HepG2 (cell line): Measurements from ENCODE around the gene ZNF740. TPM values are rescaled to one million over a fixed set of nuclear protein-coding genes. Genes with fewer than 3 reads are reported as not detected.

ENCODE experiments used
- CSRNP1 ChIP-seq: sonication (generic); formaldehyde crosslinking; IDR thresholded peaks from 2 replicates; pipeline ENCODE4 v1.8.1; 2023; ENCODE audit warnings: mild to moderate bottlenecking, missing genetic modification reagents
- FOXC1 ChIP-seq: sonication (generic); formaldehyde crosslinking; IDR thresholded peaks from 2 replicates; pipeline ENCODE4 v1.8.0; 2022; ENCODE audit warnings: mild to moderate bottlenecking, missing genetic modification reagents, borderline replicate concordance
- ISX ChIP-seq: sonication (generic); formaldehyde crosslinking; conservative IDR thresholded peaks from 2 replicates; pipeline ENCODE4 v1.5.0; 2020; ENCODE audit warnings: missing genetic modification reagents
- MIER2 ChIP-seq: IDR thresholded peaks from 2 replicates; pipeline ENCODE4 v1.6.1; 2016; ENCODE audit warnings: missing biosample characterization, missing genetic modification reagents
- POLR2AphosphoS5 ChIP-seq: IDR thresholded peaks from 2 replicates; pipeline ENCODE4 v1.6.1; 2012; ENCODE audit warnings: low read depth, low read length
- REL ChIP-seq: sonication (generic); formaldehyde crosslinking; conservative IDR thresholded peaks from 2 replicates; pipeline ENCODE4 v1.8.0; 2022; ENCODE audit warnings: mild to moderate bottlenecking, missing genetic modification reagents, moderate library complexity
- RFXANK ChIP-seq: IDR thresholded peaks from 2 replicates; pipeline ENCODE4 v1.6.1; 2016
- SAP130 ChIP-seq: IDR thresholded peaks from 2 replicates; pipeline ENCODE4 v1.6.1; 2016; ENCODE audit warnings: low read depth
- STAG1 ChIP-seq: sonication (generic); formaldehyde crosslinking; IDR thresholded peaks from 2 replicates; pipeline ENCODE4 v1.4.0; 2020; ENCODE audit warnings: missing genetic modification reagents
- ZBTB1 ChIP-seq: sonication (generic); formaldehyde crosslinking; IDR thresholded peaks from 2 replicates; pipeline ENCODE4 v1.4.0; 2020; ENCODE audit warnings: missing genetic modification reagents, borderline replicate concordance
- ZFAT ChIP-seq: sonication (generic); formaldehyde crosslinking; conservative IDR thresholded peaks from 2 replicates; pipeline ENCODE4 v1.8.1; 2023; ENCODE audit warnings: missing genetic modification reagents, inconsistent platforms
- ZIK1 ChIP-seq: sonication (generic); formaldehyde crosslinking; IDR thresholded peaks from 2 replicates; pipeline ENCODE4 v1.5.0; 2020; ENCODE audit warnings: mild to moderate bottlenecking, low read depth, missing genetic modification reagents, borderline replicate concordance
- ZNF563 ChIP-seq: sonication (generic); formaldehyde crosslinking; IDR thresholded peaks from 2 replicates; pipeline ENCODE4 v1.8.0; 2022; ENCODE audit warnings: mild to moderate bottlenecking, moderate library complexity, missing genetic modification reagents
- ZNF674 ChIP-seq: sonication (generic); formaldehyde crosslinking; IDR thresholded peaks from 2 replicates; pipeline ENCODE4 v1.5.0; 2020; ENCODE audit warnings: low read depth, mild to moderate bottlenecking, missing genetic modification reagents
- ZNF891 ChIP-seq: sonication (generic); formaldehyde crosslinking; IDR thresholded peaks from 2 replicates; pipeline ENCODE4 v1.5.0; 2020; ENCODE audit warnings: mild to moderate bottlenecking, missing genetic modification reagents
- polyA plus RNA-seq, 8 experiments: library from polyadenylated mRNA; depleted of rRNA in 3 of 8; stranded (reverse) in 7 of 8; unstranded in 1 of 8; fragments of >200 nt; fragmentation: Illumina TruSeq in 4 of 8; extraction: Trizol in 4 of 8; gene quantifications; 2 replicates each; pipeline versions ENCODE4 v1.2.1 to v1.2.3, GENCODE V29; 2011 to 2016; ENCODE audit warnings: low read depth in 4 of 8, missing spikeins in 1 of 8, mixed read lengths in 1 of 8; ENCODE audit not compliant: insufficient read depth in 1 of 8
- total RNA-seq, 5 experiments: library from RNA; depleted of rRNA; stranded (reverse); fragments of >200 nt; fragmentation: Illumina TruSeq; extraction: Trizol; gene quantifications; 2 replicates each; pipeline ENCODE4 v1.2.3, GENCODE V29; 2016; ENCODE audit warnings: low read depth in 1 of 5
- TF ChIP-seq, protein P1 (sequence below): sonication (generic); formaldehyde crosslinking; IDR thresholded peaks from 2 replicates; pipeline ENCODE4 v1.9.0; 2021; ENCODE audit warnings: mild to moderate bottlenecking, missing genetic modification reagents
- TF ChIP-seq, protein P2 (sequence below): sonication (generic); formaldehyde crosslinking; IDR thresholded peaks from 2 replicates; pipeline ENCODE4 v1.8.1; 2023; ENCODE audit warnings: mild to moderate bottlenecking, moderate library complexity, missing genetic modification reagents
- TF ChIP-seq, protein P3 (sequence below): sonication (generic); formaldehyde crosslinking; IDR thresholded peaks from 2 replicates; pipeline ENCODE4 v1.8.1; 2023; ENCODE audit warnings: mild to moderate bottlenecking, inconsistent platforms, moderate library complexity, missing genetic modification reagents, borderline replicate concordance

Gene ZNF740
- total and polyA plus RNA-seq, 2 of the 13 experiments (the other 11 are each of a cell fraction or from before 2014, with no cell fraction given): 16.9 to 19.0 TPM

DNA sequence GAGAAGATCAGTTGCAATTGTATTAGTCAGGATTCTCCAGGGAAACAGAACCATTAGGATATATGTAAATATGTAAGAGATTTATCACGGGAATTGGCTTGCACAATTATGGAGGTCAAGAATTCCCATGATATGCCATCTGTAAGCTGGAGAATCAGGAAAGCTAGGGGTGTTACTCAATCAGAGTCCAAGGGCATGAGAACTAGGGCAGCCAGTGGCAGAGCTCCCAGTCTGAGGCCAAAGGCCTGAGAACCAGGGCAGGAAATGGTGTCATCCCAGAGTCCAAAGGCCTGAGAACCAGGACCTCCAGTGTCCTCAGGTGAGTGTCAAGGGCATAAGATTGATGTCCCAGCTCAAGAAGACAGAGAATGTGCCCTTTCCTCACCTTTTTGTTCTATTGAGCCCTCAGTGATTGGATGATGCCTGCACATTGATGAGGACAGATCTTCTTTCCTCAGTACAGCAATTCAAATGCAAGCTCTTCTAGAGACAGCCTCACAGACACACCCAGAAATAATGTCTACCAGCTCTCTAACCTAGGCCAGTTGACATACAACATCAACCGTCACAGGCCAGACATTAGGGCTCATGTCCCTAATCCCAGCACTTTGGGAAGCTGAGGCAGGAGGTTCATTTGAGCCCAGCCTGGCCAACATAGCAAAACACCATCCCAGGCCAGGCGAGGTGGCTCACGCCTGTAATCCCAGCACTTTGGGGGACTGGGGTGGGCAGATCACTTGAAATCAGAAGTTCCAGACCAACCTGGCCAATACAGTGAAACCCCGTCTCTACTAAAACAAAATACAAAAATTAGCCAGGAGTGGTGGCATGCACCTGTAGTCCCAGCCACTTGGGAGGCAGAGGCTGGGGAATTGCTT lies 34.9 kb upstream of the ZNF740 start (continued):
- TF ChIP-seq, protein P1, sequence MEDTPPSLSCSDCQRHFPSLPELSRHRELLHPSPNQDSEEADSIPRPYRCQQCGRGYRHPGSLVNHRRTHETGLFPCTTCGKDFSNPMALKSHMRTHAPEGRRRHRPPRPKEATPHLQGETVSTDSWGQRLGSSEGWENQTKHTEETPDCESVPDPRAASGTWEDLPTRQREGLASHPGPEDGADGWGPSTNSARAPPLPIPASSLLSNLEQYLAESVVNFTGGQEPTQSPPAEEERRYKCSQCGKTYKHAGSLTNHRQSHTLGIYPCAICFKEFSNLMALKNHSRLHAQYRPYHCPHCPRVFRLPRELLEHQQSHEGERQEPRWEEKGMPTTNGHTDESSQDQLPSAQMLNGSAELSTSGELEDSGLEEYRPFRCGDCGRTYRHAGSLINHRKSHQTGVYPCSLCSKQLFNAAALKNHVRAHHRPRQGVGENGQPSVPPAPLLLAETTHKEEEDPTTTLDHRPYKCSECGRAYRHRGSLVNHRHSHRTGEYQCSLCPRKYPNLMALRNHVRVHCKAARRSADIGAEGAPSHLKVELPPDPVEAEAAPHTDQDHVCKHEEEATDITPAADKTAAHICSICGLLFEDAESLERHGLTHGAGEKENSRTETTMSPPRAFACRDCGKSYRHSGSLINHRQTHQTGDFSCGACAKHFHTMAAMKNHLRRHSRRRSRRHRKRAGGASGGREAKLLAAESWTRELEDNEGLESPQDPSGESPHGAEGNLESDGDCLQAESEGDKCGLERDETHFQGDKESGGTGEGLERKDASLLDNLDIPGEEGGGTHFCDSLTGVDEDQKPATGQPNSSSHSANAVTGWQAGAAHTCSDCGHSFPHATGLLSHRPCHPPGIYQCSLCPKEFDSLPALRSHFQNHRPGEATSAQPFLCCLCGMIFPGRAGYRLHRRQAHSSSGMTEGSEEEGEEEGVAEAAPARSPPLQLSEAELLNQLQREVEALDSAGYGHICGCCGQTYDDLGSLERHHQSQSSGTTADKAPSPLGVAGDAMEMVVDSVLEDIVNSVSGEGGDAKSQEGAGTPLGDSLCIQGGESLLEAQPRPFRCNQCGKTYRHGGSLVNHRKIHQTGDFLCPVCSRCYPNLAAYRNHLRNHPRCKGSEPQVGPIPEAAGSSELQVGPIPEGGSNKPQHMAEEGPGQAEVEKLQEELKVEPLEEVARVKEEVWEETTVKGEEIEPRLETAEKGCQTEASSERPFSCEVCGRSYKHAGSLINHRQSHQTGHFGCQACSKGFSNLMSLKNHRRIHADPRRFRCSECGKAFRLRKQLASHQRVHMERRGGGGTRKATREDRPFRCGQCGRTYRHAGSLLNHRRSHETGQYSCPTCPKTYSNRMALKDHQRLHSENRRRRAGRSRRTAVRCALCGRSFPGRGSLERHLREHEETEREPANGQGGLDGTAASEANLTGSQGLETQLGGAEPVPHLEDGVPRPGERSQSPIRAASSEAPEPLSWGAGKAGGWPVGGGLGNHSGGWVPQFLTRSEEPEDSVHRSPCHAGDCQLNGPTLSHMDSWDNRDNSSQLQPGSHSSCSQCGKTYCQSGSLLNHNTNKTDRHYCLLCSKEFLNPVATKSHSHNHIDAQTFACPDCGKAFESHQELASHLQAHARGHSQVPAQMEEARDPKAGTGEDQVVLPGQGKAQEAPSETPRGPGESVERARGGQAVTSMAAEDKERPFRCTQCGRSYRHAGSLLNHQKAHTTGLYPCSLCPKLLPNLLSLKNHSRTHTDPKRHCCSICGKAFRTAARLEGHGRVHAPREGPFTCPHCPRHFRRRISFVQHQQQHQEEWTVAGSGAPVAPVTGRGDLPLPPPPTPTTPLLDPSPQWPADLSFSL (CRISPR knock-in tag): no peak
- TF ChIP-seq ZFAT (CRISPR knock-in tag): no peak
- no peak for TF ChIP-seq RFXANK (CRISPR knock-in tag)
- no peak for TF ChIP-seq STAG1 (CRISPR knock-in tag)
- TF ChIP-seq, protein P2, sequence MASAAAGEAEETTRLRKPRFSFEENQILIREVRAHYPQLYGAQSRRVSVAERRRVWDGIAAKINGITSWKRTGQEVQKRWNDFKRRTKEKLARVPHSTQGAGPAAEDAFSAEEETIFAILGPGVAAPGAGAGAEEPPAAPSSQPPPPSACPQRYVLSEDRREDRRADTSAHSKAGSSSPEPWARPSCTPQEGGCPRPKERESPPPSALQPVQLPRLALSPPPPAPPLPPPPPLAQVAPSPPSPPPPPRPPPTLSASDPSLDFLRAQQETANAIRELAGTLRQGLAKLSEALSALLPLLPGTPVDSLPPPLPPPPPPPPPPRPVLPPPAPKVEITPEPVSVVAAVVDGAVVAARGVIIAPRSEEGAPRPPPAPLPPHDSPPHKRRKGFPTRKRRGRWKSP: no peak
- no peak for TF ChIP-seq ZBTB1 (CRISPR knock-in tag)
- no peak for TF ChIP-seq CSRNP1 (CRISPR knock-in tag)
- TF ChIP-seq POLR2AphosphoS5: no peak
- no peak for TF ChIP-seq ZNF891 (CRISPR knock-in tag)
- TF ChIP-seq, protein P3, sequence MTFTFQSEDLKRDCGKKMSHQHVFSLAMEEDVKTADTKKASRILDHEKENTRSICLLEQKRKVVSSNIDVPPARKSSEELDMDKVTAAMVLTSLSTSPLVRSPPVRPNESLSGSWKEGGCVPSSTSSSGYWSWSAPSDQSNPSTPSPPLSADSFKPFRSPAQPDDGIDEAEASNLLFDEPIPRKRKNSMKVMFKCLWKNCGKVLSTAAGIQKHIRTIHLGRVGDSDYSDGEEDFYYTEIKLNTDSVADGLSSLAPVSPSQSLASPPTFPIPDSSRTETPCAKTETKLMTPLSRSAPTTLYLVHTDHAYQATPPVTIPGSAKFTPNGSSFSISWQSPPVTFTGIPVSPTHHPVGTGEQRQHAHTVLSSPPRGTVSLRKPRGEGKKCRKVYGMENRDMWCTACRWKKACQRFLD (CRISPR knock-in tag): no peak
- TF ChIP-seq FOXC1 (CRISPR knock-in tag): no peak
- TF ChIP-seq MIER2 (CRISPR knock-in tag): no peak
- TF ChIP-seq SAP130 (CRISPR knock-in tag): peak; percentile 54
- no peak for TF ChIP-seq ZNF563 (CRISPR knock-in tag)
- TF ChIP-seq ZNF674 (CRISPR knock-in tag): no peak
- TF ChIP-seq ZIK1 (CRISPR knock-in tag): no peak
- no peak for TF ChIP-seq ISX (CRISPR knock-in tag)
- TF ChIP-seq REL (CRISPR knock-in tag): no peak
